ENCODE data around the gene LINC00237. TPM values are rescaled to one million over a fixed set of nuclear protein-coding genes. Genes with fewer than 3 reads are reported as not detected.

LINC00237 gene
- polyA plus RNA-seq, 1 experiment: not detected

- Histone ChIP-seq H3K27ac (ENCODE audit: low read depth, low read length) (no peak overlapping the region), H3K27me3 (ENCODE audit: control insufficient read depth, insufficient read depth, low read length) (peaks cover 98% of the 10 kb centered on the region), H3K9me3 (ENCODE audit: control insufficient read depth, insufficient read depth, low read length) (peaks cover 10% of the 10 kb centered on the region; the same call in 1 of the 2 replicates), H3K4me3 (ENCODE audit: low read depth, low read length) (no peak overlapping the region)
- CTCF ChIA-PET: no interaction called here
- TF ChIP-seq CTCF (IDR thresholded peaks at IDR 0.05; ENCODE audit: low read depth, low read length): no peak
- DNase-seq (ENCODE audit: low read depth, low spot score): no peak
- POLR2A ChIA-PET: no interaction called here
Measured at GRCh38 chr20:21103582-21104465, 2.3 kb downstream of the LINC00237 start.

GRCh38 chr20:21102603-21103311 is 3.4 kb downstream of the LINC00237 start:
- H3K4me3 ChIP-seq (ENCODE audit: low read depth, low read length): peak overlapping the region; percentile 7; the same call in 1 of the 2 replicates
- peaks cover 98% of the 10 kb centered on the region for H3K27me3 ChIP-seq (ENCODE audit: control insufficient read depth, insufficient read depth, low read length)
- H3K9me3 ChIP-seq (ENCODE audit: control insufficient read depth, insufficient read depth, low read length): peaks cover 10% of the 10 kb centered on the region; the same call in 1 of the 2 replicates
- POLR2A ChIA-PET: interaction anchor here (0.7 kb wide), 1 partner anchor 18 kb away, joined by 9 read pairs; no protein-coding TSS in a partner anchor
- CTCF ChIA-PET: interaction anchor here (0.8 kb wide), 1 partner anchor 134 kb away, joined by 3 read pairs; no protein-coding TSS in a partner anchor
- TF ChIP-seq CTCF (IDR thresholded peaks at IDR 0.05; ENCODE audit: low read depth, low read length): no peak
- no peak overlapping the region for H3K27ac ChIP-seq (ENCODE audit: low read depth, low read length)
- no peak for DNase-seq (ENCODE audit: low read depth, low spot score)

- TF ChIP-seq CTCF (IDR thresholded peaks at IDR 0.05; ENCODE audit: low read depth, low read length): no peak
- H3K27me3 ChIP-seq (ENCODE audit: control insufficient read depth, insufficient read depth, low read length): peaks cover 92% of the 10 kb centered on the region
- no peak overlapping the region for H3K27ac ChIP-seq (ENCODE audit: low read depth, low read length)
- CTCF ChIA-PET: interaction anchor here (0.8 kb wide), 1 partner anchor 134 kb away, joined by 3 read pairs; no protein-coding TSS in a partner anchor
- DNase-seq (ENCODE audit: low read depth, low spot score): no peak
- H3K4me3 ChIP-seq (ENCODE audit: low read depth, low read length): no peak overlapping the region
- POLR2A ChIA-PET: interaction anchor here (0.7 kb wide), 1 partner anchor 17 kb away, joined by 9 read pairs; no protein-coding TSS in a partner anchor
- peaks cover 10% of the 10 kb centered on the region; the same call in 1 of the 2 replicates for H3K9me3 ChIP-seq (ENCODE audit: control insufficient read depth, insufficient read depth, low read length)
Measured at GRCh38 chr20:21101932-21102575, 4.1 kb downstream of the LINC00237 start.

GRCh38 chr20:21101453-21101931 is 4.7 kb downstream of the LINC00237 start:
- Histone ChIP-seq H3K27ac (ENCODE audit: low read depth, low read length) (no peak overlapping the region), H3K4me3 (ENCODE audit: low read depth, low read length) (no peak overlapping the region), H3K9me3 (ENCODE audit: control insufficient read depth, insufficient read depth, low read length) (peaks cover 10% of the 10 kb centered on the region; the same call in 1 of the 2 replicates), H3K27me3 (ENCODE audit: control insufficient read depth, insufficient read depth, low read length) (peaks cover 86% of the 10 kb centered on the region)
- POLR2A ChIA-PET: no interaction called here
- DNase-seq (ENCODE audit: low read depth, low spot score): no peak
- TF ChIP-seq CTCF (IDR thresholded peaks at IDR 0.05; ENCODE audit: low read depth, low read length): no peak
- CTCF ChIA-PET: interaction anchor here (0.8 kb wide), 1 partner anchor 135 kb away, joined by 3 read pairs; no protein-coding TSS in a partner anchor

All from AG04450 (cell line).